ENCODE results near the gene LCORL. TPM values are rescaled to one million over a fixed set of nuclear protein-coding genes. Genes with fewer than 3 reads are reported as not detected.

LCORL gene
- polyA plus RNA-seq, 2 of the 4 experiments (the other 2 are of a cell fraction): 6.4 to 9.7 TPM

DNA sequence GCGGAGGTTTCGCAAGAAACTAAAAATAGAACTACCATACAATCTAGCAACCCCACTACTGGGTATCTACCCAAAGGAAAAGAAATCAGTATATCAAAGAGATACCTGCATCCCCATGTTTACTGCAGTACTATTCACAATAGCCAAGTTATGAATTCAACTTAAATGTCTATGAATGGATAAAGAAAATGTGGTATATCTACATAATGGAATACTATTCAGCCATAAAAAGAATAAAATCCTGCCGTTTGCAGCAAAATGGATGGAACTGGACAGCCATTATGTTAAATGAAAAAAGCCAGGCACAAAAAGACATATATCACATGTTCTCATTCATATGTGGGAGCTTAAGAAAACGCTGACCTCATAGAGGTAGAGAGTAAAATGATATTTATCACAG is 65.3 kb downstream of the LCORL start:
- CTCF ChIA-PET: no interaction called here

DNA sequence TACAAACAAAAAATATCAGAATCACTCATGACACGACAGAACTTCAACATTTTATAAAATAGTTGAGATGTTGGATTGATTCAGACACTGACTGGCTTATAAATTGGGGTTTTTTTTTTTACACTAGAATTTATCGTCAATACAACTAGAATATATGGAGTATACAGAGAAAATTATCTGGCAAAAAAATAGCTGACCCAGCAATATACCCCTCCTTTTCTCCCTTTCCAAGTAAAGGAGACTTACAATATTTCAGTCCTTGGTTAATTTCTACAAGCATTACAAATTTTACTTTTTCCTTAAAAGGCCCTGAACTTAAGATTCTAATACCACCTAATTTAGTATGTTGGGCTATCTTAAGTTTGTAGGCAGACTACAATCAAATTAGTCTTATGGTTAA is 76.3 kb downstream of the LCORL start:
- peak; percentile 78 for TF ChIP-seq MAFK (IDR thresholded peaks at IDR 0.05; ENCODE audit: partially characterized antibody)
- TF ChIP-seq EHF (CRISPR knock-in tag; IDR thresholded peaks at IDR 0.05): no peak
- H3K4me2 ChIP-seq: no peak overlapping the region
- ChIA-PET POLR2A (no interaction called here), CTCF (no interaction called here)
- no peak for FAIRE-seq
- H3K4me1 ChIP-seq: no peaks in the 10 kb centered on the region
- no peak for DNase-seq (ENCODE audit: low read depth in 1 of 2, low spot score in 1 of 2)
- no peaks in the 10 kb centered on the region for H3K9me3 ChIP-seq
- no peak overlapping the region for H3K4me3 ChIP-seq
- no peak for ATAC-seq
- WGBS (ENCODE audit: missing lambda C conversion rate): 93% methylated on average over 2 of the region's 2 CpGs
- no peak overlapping the region for H3K27ac ChIP-seq

More for the DNA sequence above, 65.3 kb downstream of the LCORL start:
- Histone ChIP-seq H3K27ac (no peak overlapping the region), H3K9me3 (no peaks in the 10 kb centered on the region), H3K4me2 (no peak overlapping the region), H3K4me3 (no peak overlapping the region), H3K4me1 (no peaks in the 10 kb centered on the region)
- 99% methylated on average over 4 of the region's 4 CpGs for WGBS (ENCODE audit: missing lambda C conversion rate)
- DNase-seq (ENCODE audit: low read depth in 1 of 2, low spot score in 1 of 2) (no peak), FAIRE-seq (no peak), ATAC-seq (no peak)
- no peak for TF ChIP-seq ZSCAN20 (CRISPR knock-in tag; IDR thresholded peaks at IDR 0.05)
- TF ChIP-seq FOXS1 (CRISPR knock-in tag; IDR thresholded peaks at IDR 0.05): no peak
- TF ChIP-seq ZFP36 (IDR thresholded peaks at IDR 0.05; ENCODE audit: borderline replicate concordance, partially characterized antibody): no peak
- no peak for TF ChIP-seq HOXB5 (CRISPR knock-in tag; IDR thresholded peaks at IDR 0.05)
- TF ChIP-seq, protein P1, sequence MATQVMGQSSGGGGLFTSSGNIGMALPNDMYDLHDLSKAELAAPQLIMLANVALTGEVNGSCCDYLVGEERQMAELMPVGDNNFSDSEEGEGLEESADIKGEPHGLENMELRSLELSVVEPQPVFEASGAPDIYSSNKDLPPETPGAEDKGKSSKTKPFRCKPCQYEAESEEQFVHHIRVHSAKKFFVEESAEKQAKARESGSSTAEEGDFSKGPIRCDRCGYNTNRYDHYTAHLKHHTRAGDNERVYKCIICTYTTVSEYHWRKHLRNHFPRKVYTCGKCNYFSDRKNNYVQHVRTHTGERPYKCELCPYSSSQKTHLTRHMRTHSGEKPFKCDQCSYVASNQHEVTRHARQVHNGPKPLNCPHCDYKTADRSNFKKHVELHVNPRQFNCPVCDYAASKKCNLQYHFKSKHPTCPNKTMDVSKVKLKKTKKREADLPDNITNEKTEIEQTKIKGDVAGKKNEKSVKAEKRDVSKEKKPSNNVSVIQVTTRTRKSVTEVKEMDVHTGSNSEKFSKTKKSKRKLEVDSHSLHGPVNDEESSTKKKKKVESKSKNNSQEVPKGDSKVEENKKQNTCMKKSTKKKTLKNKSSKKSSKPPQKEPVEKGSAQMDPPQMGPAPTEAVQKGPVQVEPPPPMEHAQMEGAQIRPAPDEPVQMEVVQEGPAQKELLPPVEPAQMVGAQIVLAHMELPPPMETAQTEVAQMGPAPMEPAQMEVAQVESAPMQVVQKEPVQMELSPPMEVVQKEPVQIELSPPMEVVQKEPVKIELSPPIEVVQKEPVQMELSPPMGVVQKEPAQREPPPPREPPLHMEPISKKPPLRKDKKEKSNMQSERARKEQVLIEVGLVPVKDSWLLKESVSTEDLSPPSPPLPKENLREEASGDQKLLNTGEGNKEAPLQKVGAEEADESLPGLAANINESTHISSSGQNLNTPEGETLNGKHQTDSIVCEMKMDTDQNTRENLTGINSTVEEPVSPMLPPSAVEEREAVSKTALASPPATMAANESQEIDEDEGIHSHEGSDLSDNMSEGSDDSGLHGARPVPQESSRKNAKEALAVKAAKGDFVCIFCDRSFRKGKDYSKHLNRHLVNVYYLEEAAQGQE (IDR thresholded peaks at IDR 0.05): no peak
- no peak for TF ChIP-seq POLR2A (IDR thresholded peaks at IDR 0.05; ENCODE audit: low read length)
- no peak for TF ChIP-seq EP300 (IDR thresholded peaks at IDR 0.05)
- POLR2A ChIA-PET: no interaction called here

DNA sequence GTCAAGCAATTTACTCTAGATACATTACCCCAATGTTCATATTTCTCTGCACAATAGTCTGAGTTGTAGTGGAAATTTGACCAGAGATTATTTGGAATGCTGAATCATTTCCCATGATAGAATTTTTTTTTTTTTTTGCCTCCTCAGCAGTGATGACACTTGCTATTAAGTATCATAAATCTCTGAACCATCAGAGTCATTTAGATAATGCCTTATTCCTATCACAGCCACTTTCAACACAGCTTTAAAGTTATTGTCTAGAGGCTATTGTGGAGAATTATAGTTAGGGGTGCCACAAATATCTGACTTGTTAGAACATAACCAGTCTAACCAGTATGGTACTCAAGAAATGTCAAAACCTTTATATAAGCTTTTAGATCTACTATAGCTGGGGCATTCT is 79.8 kb downstream of the LCORL start:
- no peak overlapping the region for H3K27ac ChIP-seq

DNA sequence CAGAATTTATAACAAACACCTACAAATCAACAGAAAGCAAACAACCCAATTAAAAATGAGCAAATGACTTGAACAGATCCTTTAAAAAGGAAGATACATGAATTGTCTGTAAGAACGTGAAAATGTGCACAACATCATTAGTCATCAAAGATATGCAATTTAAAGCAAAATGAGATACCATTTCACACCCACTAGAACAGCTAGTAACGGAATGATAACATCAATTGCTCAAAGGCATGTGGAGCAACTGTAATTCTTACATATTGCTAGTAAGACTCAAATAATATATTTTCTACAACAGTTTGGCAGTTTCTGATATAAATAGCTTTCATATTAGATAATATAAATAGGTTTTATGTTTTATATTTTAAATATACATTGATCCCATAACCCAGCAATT is 82.5 kb downstream of the LCORL start:
- ChIA-PET POLR2A (interaction anchor here (0.6 kb wide), 1 partner anchor 81 kb away, joined by 4 read pairs; no protein-coding TSS in a partner anchor), CTCF (no interaction called here)
- Histone ChIP-seq H3K4me3 (no peak overlapping the region), H3K27ac (no peak overlapping the region), H3K4me1 (no peaks in the 10 kb centered on the region), H3K9me3 (no peaks in the 10 kb centered on the region), H3K4me2 (no peak overlapping the region)
- no peak for DNase-seq (ENCODE audit: low read depth in 1 of 2, low spot score in 1 of 2)
- no peak for ATAC-seq
- WGBS (ENCODE audit: missing lambda C conversion rate): 81% methylated on average over 2 of the region's 2 CpGs
- FAIRE-seq: no peak
- TF ChIP-seq SMC3 (IDR thresholded peaks at IDR 0.05): no peak
- TF ChIP-seq RAD21 (conservative IDR thresholded peaks at IDR 0.05 in 1 of 2, IDR thresholded peaks at IDR 0.05 in 1 of 2): no peak
- TF ChIP-seq, protein P2, sequence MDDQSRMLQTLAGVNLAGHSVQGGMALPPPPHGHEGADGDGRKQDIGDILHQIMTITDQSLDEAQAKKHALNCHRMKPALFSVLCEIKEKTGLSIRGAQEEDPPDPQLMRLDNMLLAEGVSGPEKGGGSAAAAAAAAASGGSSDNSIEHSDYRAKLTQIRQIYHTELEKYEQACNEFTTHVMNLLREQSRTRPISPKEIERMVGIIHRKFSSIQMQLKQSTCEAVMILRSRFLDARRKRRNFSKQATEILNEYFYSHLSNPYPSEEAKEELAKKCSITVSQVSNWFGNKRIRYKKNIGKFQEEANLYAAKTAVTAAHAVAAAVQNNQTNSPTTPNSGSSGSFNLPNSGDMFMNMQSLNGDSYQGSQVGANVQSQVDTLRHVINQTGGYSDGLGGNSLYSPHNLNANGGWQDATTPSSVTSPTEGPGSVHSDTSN (IDR thresholded peaks at IDR 0.05): no peak
- no peak for TF ChIP-seq MAFK (IDR thresholded peaks at IDR 0.05; ENCODE audit: partially characterized antibody)
- TF ChIP-seq, protein P3, sequence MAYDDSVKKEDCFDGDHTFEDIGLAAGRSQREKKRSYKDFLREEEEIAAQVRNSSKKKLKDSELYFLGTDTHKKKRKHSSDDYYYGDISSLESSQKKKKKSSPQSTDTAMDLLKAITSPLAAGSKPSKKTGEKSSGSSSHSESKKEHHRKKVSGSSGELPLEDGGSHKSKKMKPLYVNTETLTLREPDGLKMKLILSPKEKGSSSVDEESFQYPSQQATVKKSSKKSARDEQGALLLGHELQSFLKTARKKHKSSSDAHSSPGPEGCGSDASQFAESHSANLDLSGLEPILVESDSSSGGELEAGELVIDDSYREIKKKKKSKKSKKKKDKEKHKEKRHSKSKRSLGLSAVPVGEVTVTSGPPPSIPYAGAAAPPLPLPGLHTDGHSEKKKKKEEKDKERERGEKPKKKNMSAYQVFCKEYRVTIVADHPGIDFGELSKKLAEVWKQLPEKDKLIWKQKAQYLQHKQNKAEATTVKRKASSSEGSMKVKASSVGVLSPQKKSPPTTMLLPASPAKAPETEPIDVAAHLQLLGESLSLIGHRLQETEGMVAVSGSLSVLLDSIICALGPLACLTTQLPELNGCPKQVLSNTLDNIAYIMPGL (CRISPR knock-in tag; IDR thresholded peaks at IDR 0.05; ENCODE audit: borderline replicate concordance): no peak
- no peak for TF ChIP-seq RCOR1 (IDR thresholded peaks at IDR 0.05; ENCODE audit: low read depth, low read length)
- TF ChIP-seq, protein P4, sequence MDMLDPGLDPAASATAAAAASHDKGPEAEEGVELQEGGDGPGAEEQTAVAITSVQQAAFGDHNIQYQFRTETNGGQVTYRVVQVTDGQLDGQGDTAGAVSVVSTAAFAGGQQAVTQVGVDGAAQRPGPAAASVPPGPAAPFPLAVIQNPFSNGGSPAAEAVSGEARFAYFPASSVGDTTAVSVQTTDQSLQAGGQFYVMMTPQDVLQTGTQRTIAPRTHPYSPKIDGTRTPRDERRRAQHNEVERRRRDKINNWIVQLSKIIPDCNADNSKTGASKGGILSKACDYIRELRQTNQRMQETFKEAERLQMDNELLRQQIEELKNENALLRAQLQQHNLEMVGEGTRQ (IDR thresholded peaks at IDR 0.05): no peak
- TF ChIP-seq EHF (CRISPR knock-in tag; IDR thresholded peaks at IDR 0.05): no peak
- TF ChIP-seq, protein P5, sequence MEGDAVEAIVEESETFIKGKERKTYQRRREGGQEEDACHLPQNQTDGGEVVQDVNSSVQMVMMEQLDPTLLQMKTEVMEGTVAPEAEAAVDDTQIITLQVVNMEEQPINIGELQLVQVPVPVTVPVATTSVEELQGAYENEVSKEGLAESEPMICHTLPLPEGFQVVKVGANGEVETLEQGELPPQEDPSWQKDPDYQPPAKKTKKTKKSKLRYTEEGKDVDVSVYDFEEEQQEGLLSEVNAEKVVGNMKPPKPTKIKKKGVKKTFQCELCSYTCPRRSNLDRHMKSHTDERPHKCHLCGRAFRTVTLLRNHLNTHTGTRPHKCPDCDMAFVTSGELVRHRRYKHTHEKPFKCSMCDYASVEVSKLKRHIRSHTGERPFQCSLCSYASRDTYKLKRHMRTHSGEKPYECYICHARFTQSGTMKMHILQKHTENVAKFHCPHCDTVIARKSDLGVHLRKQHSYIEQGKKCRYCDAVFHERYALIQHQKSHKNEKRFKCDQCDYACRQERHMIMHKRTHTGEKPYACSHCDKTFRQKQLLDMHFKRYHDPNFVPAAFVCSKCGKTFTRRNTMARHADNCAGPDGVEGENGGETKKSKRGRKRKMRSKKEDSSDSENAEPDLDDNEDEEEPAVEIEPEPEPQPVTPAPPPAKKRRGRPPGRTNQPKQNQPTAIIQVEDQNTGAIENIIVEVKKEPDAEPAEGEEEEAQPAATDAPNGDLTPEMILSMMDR (IDR thresholded peaks at IDR 0.05): no peak
- TF ChIP-seq HOXB5 (CRISPR knock-in tag; IDR thresholded peaks at IDR 0.05): no peak

More for the DNA sequence above, 79.8 kb downstream of the LCORL start:
- no peaks in the 10 kb centered on the region for H3K4me1 ChIP-seq
- ATAC-seq: no peak
- no peak overlapping the region for H3K4me2 ChIP-seq
- H3K9me3 ChIP-seq: no peaks in the 10 kb centered on the region
- no peak for DNase-seq (ENCODE audit: low read depth in 1 of 2, low spot score in 1 of 2)
- FAIRE-seq: no peak
- no peak overlapping the region for H3K4me3 ChIP-seq
- ChIA-PET POLR2A (no interaction called here), CTCF (no interaction called here)
- TF ChIP-seq RCOR1 (IDR thresholded peaks at IDR 0.05; ENCODE audit: low read depth, low read length) (no peak), RARB (CRISPR knock-in tag; IDR thresholded peaks at IDR 0.05) (no peak), POLR2AphosphoS2 (conservative IDR thresholded peaks at IDR 0.05; ENCODE audit: low read length) (no peak), KDM5A (IDR thresholded peaks at IDR 0.05) (no peak), JUNB (IDR thresholded peaks at IDR 0.05) (no peak), FOXS1 (CRISPR knock-in tag; IDR thresholded peaks at IDR 0.05) (no peak), ZC3H11A (IDR thresholded peaks at IDR 0.05) (no peak), EHMT2 (IDR thresholded peaks at IDR 0.05; ENCODE audit: low read depth) (no peak), JUN (IDR thresholded peaks at IDR 0.05) (no peak), ESRRA (IDR thresholded peaks at IDR 0.05; ENCODE audit: borderline replicate concordance, low read length) (no peak)
- TF ChIP-seq, protein P6, sequence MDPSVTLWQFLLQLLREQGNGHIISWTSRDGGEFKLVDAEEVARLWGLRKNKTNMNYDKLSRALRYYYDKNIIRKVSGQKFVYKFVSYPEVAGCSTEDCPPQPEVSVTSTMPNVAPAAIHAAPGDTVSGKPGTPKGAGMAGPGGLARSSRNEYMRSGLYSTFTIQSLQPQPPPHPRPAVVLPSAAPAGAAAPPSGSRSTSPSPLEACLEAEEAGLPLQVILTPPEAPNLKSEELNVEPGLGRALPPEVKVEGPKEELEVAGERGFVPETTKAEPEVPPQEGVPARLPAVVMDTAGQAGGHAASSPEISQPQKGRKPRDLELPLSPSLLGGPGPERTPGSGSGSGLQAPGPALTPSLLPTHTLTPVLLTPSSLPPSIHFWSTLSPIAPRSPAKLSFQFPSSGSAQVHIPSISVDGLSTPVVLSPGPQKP (IDR thresholded peaks at IDR 0.05; ENCODE audit: low read depth, low read length): no peak

Measured in A549 (cell line).